ENCODE data around the gene LDLRAD4. TPM values are rescaled to one million over a fixed set of nuclear protein-coding genes. Genes with fewer than 3 reads are reported as not detected.

Gene LDLRAD4
- total RNA-seq, 2 experiments from 2014 or later: 37.3 to 38.5 TPM

DNA sequence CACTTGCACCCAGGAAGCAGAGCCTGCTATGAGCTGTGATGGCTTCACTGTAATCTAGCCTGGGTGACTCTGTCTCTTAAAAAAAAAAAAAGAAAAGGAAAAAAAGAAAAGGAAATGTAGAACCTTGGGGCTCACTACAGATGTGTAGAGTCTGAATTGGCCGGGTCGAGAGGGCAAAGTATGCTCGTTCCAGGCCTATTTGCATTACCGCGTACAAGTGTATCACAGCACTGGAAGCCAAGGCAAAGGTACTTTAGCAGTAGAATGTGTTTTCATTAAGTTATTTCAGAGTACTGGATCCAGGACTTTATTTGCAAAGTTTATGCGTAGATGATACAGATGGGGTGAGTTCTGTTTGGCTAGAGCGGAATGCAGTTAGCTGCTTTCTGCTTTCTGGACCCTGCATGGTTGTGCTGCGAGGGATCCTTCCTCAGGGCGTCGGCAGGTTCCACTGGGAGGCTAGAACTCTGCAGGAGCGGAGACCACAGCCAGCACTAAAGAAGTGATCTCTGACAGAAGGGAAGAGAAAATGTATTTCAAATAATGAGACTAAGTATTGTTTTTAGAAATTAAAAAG lies 51.8 kb downstream of the LDLRAD4 start:
- POLR2A ChIA-PET: interaction anchor here (2.3 to 6.8 kb wide), 2 partner anchors 7 to 106 kb away, joined by 7 to 60 read pairs; no protein-coding TSS in a partner anchor
- H3K9me3 Mint-ChIP-seq: no peaks in the 10 kb centered on the region
- CTCF ChIA-PET: interaction anchor here (1.2 kb wide), 1 partner anchor 24 kb away, joined by 3 read pairs; no protein-coding TSS in a partner anchor
- TF ChIP-seq, protein P1, sequence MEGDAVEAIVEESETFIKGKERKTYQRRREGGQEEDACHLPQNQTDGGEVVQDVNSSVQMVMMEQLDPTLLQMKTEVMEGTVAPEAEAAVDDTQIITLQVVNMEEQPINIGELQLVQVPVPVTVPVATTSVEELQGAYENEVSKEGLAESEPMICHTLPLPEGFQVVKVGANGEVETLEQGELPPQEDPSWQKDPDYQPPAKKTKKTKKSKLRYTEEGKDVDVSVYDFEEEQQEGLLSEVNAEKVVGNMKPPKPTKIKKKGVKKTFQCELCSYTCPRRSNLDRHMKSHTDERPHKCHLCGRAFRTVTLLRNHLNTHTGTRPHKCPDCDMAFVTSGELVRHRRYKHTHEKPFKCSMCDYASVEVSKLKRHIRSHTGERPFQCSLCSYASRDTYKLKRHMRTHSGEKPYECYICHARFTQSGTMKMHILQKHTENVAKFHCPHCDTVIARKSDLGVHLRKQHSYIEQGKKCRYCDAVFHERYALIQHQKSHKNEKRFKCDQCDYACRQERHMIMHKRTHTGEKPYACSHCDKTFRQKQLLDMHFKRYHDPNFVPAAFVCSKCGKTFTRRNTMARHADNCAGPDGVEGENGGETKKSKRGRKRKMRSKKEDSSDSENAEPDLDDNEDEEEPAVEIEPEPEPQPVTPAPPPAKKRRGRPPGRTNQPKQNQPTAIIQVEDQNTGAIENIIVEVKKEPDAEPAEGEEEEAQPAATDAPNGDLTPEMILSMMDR (IDR thresholded peaks at IDR 0.05): no peak
- H3K27ac Mint-ChIP-seq: no peak overlapping the region
- H3K27me3 Mint-ChIP-seq: no peaks in the 10 kb centered on the region
- intact Hi-C loops (cut with micrococcal nuclease): no loop called here
- H3K4me1 Mint-ChIP-seq (ENCODE audit: low read depth): peaks cover 92% of the 10 kb centered on the region
- H3K36me3 Mint-ChIP-seq (ENCODE audit: low read depth): peaks cover 17% of the 10 kb centered on the region
- no peak for ATAC-seq
- H3K4me3 Mint-ChIP-seq: no peak overlapping the region
- no peak for DNase-seq

DNA sequence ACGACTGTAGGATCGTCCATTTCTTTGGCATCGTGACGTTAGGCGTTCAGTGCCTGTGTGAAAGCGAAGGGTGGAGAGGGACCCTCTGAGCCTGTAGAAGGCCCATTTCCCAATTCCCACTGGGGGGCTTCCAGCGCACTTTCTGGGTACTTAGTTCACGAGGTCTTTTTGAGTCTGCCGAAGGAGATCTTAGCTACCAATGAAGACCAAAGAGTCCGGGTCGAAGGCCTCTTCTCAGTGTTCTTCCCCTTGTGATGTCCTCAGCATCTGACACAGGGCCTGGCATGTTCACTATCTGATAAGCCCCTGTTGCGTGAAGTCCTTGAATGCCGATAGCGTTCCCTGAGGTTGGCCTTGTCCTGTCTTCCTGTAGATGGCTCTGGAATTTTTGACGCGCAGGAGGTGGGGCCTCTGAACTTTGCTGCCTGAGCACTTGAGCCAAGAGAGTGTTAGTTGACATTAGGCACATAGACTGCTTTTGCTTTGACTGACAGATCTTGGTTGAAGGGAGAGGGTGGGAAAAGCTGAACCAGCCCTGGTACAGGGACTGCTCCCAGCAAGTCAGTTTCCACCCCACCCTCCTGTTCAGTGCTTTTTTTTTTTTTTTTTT lies 52.8 kb downstream of the LDLRAD4 start:
- no peaks in the 10 kb centered on the region for H3K9me3 Mint-ChIP-seq
- no peaks in the 10 kb centered on the region for H3K27me3 Mint-ChIP-seq
- ChIA-PET POLR2A (interaction anchor here (2.3 kb wide), 1 partner anchor 105 kb away, joined by 7 read pairs; no protein-coding TSS in a partner anchor), CTCF (no interaction called here)
- no peak for DNase-seq
- no peak overlapping the region for H3K4me3 Mint-ChIP-seq
- H3K4me1 Mint-ChIP-seq (ENCODE audit: low read depth): peaks cover 86% of the 10 kb centered on the region
- TF ChIP-seq, protein P1 (IDR thresholded peaks at IDR 0.05): no peak
- no peak overlapping the region for H3K27ac Mint-ChIP-seq
- no peak for ATAC-seq
- peaks cover 17% of the 10 kb centered on the region for H3K36me3 Mint-ChIP-seq (ENCODE audit: low read depth)
- intact Hi-C loops (cut with micrococcal nuclease): no loop called here

GRCh38 chr18:13272416-13272815 lies 53.9 kb downstream of the LDLRAD4 start:
- intact Hi-C loops (cut with micrococcal nuclease): no loop called here
- peak overlapping the region; percentile 69 for H3K4me3 Mint-ChIP-seq
- no peak for ATAC-seq
- ChIA-PET POLR2A (interaction anchor here (0.9 kb wide), 1 partner anchor 10 kb away, joined by 5 read pairs; no protein-coding TSS in a partner anchor), CTCF (interaction anchor here (1.9 kb wide), 1 partner anchor 56 kb away, joined by 6 read pairs; no protein-coding TSS in a partner anchor)
- H3K4me1 Mint-ChIP-seq (ENCODE audit: low read depth): peaks cover 86% of the 10 kb centered on the region
- H3K27ac Mint-ChIP-seq: no peak overlapping the region
- no peak for DNase-seq
- peaks cover 17% of the 10 kb centered on the region for H3K36me3 Mint-ChIP-seq (ENCODE audit: low read depth)
- TF ChIP-seq, protein P1 (IDR thresholded peaks at IDR 0.05): no peak
- H3K27me3 Mint-ChIP-seq: no peaks in the 10 kb centered on the region
- no peaks in the 10 kb centered on the region for H3K9me3 Mint-ChIP-seq

DNA sequence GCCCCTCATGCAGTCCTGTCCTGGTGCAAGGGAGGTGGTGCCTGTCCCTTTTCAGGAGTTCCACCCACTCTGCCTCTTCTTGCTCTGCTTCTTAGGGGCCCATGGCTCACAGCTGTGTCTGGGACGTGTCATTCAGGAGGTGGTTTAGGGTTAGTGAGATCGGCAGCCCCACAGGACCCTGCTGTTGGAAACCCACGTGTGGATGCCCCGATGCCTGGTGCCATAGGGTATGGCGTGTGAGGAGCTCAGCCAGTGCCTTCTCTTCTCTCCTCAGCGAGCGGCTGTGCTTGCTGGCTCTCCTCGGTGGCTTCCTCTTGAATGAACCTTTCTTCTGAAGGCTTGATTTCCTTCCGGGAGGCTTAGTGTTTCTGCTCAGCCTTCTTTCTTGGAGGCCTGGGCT lies 55.2 kb downstream of the LDLRAD4 start:
- Mint-ChIP-seq H3K36me3 (ENCODE audit: low read depth) (peaks cover 23% of the 10 kb centered on the region), H3K4me1 (ENCODE audit: low read depth) (peaks cover 85% of the 10 kb centered on the region), H3K9me3 (peaks cover 3% of the 10 kb centered on the region), H3K27me3 (no peaks in the 10 kb centered on the region), H3K27ac (peak overlapping the region; percentile 86), H3K4me3 (peak overlapping the region; percentile 69)
- ChIA-PET CTCF (interaction anchor here (1.9 kb wide), 1 partner anchor 57 kb away, joined by 6 read pairs; no protein-coding TSS in a partner anchor), POLR2A (interaction anchor here (0.6 to 2.1 kb wide), 6 partner anchors 11 to 104 kb away, joined by 3 to 5 read pairs (median 4); no protein-coding TSS in a partner anchor)
- peak; percentile 32 for ATAC-seq
- intact Hi-C loops (cut with micrococcal nuclease): no loop called here
- DNase-seq: peak; percentile 51
- TF ChIP-seq, protein P1 (IDR thresholded peaks at IDR 0.05): no peak

GRCh38 chr18:13275075-13275474 lies 56.5 kb downstream of the LDLRAD4 start:
- intact Hi-C loops (cut with micrococcal nuclease): no loop called here
- POLR2A ChIA-PET: interaction anchor here (0.6 to 6.8 kb wide), 8 partner anchors 8 to 337 kb away, joined by 3 to 60 read pairs (median 4); no protein-coding TSS in a partner anchor
- no peak for DNase-seq

More at GRCh38 chr18:13275075-13275474, 56.5 kb downstream of the LDLRAD4 start:
- ATAC-seq: no peak
- peaks cover 28% of the 10 kb centered on the region for H3K36me3 Mint-ChIP-seq (ENCODE audit: low read depth)
- H3K27me3 Mint-ChIP-seq: no peaks in the 10 kb centered on the region
- peaks cover 3% of the 10 kb centered on the region for H3K9me3 Mint-ChIP-seq
- TF ChIP-seq, protein P1 (IDR thresholded peaks at IDR 0.05): no peak
- peaks cover 85% of the 10 kb centered on the region for H3K4me1 Mint-ChIP-seq (ENCODE audit: low read depth)
- H3K27ac Mint-ChIP-seq: peak overlapping the region; percentile 86
- H3K4me3 Mint-ChIP-seq: peak overlapping the region; percentile 3
- CTCF ChIA-PET: interaction anchor here (0.6 to 2.3 kb wide), 6 partner anchors 9 to 338 kb away, joined by 3 to 5 read pairs (median 3); partner anchors contain the start of gene LDLRAD4
